G401 (cell line): ENCODE data around the gene AGAP1. TPM values are rescaled to one million over a fixed set of nuclear protein-coding genes. Genes with fewer than 3 reads are reported as not detected.
A peak's percentile ranks its signal among the peaks of the same experiment; 100 is the strongest.

Source experiments
- DNase-seq: peaks from one replicate; pipeline ENCODE4 v3.0.0-alpha.2; 2015; ENCODE audit warnings: low spot score
- in situ Hi-C: cut with HindIII; loops from 2 replicates; pipeline ENCODE4 v1.10.0; 2016; ENCODE audit warnings: low sequenced_read_pairs, mixed read lengths
- total RNA-seq: library from RNA; depleted of rRNA; stranded (reverse); fragments of >200 nt; shearing (Covaris generic); gene quantifications from 2 replicates; pipeline ENCODE4 v1.2.3, GENCODE V29; 2014

AGAP1 gene
- total RNA-seq, 1 experiment from 2014 or later, result 14.4 TPM

DNA sequence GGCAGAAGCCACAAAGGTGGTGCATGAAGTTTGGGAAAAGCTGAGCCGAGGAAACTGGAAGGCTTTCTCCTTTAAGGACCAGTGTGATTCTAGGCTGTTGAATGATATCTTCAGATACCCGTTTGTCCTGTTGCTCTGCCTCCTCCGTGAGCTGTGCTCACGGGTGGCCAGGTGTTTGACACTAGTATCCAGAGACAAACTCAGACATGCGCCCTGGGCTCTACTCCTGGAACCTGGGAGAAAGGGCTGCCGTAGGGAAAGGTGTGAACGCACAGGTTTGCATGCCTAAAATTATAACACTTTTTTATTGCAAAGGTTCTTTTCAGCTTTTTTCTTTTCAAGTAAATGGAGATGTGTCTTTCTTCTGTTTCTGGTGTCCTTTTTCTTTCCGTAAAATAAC lies 81.6 kb downstream of the AGAP1 start:
- in situ Hi-C loops, result no loop called here
- no peak for DNase-seq

DNA sequence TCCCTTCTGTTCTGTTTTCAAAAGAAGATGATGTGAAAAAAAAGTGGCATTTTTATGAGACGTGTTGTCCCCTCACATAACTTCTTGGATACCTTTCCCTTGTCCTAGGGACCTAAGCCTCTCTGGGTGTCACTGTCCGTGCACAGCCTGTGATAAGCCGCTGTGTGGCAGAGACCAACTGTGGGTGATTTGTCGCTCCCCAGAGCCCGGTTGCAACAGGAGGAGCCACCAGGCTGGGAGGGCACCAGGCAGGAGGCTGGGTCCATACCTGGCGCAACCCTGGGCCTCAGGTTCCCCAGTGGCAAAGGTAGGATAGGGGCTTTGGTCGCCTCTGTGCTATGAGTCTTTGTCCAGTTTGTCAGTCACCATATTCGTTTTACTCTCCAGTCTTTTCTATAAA lies 82.1 kb downstream of the AGAP1 start:
- DNase-seq, result no peak

DNA sequence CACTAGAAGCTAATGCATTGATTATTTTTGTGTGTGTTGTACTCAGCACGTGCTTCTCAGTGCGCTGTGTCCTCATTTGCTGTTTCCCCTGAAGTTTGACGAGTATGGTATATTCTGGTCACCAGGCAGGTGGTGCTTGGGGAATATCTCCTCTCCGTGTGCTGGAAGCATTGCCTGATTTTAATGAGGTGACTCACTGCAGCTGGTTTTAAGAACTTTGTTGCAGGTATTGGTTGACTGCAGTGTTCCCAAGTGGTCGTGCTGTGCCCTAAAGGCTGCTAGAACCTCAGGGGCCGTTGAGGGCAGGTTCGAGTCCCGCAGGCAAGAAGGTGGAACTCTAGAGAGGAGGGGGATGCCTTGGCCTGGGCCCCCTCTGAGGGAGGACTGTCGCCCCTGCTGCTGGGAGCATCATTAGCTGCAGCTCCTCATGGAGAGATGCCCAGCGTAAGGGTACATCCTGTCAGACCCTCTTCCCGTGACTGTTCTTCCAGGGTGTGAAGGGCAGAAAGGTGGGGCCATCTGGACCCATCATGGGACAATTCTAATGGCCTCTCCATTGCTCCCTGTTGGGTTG lies 82.6 kb downstream of the AGAP1 start:
- DNase-seq, result no peak
- in situ Hi-C loops, result no loop called here

More for the DNA sequence above, 82.1 kb downstream of the AGAP1 start:
- in situ Hi-C loops, result no loop called here

DNA sequence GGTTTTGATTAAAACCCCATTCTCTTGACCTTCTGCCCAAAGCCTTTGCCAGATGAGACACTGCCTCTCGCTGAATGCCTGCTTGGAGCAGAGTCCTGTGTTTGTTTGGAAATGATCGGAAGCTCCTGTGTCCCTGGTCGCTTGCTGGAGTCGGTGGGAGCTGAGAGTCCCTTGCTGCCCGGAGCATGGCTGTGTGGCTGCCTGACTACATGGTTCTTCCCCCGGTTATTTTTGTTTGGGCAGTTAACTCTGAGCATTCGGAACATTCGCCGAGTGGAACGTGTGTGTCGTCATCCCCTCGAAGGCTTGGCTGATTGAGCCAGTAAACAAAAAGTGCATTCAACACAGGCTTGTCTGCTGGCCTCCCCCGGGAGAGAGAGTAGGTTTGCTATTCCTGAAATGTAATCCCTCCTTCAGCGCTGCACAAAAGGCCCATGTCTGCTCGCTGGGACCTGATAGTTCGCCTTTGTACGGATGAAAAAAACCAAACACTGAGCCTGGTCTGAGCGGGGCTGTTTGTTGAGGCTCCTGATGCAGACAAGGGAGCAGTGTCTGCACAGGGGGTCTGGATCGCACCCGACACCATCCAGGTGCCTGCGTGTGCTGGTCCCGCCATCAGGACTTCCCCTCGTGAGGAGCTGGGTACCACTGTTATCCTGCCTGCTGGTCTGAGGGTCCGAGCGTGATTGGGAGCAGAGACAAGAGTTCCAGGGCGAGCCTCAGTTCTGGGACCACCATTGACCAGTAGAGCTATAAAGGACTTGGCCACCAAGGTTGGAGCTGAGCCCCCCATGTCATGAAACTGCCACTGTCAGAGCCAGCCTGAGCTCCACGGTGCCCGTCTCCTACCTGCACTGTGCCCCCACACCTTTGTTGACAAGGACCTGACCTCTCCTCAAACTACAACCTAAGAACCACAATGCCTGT lies 83.8 kb downstream of the AGAP1 start:
- DNase-seq, result peak; percentile 31
- in situ Hi-C loops, result no loop called here

DNA sequence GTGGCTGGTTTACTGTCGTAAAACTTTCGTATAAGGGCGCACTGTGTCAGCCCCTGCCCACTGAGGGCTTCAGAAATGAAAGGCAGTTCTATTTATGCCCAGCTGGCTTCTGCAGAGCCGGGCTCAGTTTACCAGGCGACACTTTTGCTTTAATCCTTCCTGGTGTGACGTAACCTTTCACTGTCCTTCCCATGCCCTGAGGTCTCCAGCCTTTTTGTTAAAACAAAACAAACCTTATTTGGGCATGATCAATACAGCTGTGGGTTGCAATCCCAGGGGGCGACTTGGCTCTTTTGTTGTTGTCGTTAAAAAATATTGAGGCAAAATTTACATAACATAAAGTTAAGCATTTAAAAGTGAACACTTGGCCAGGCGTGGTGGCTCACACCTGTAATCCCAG lies 85.3 kb downstream of the AGAP1 start:
- in situ Hi-C loops, result no loop called here
- DNase-seq, result no peak

DNA sequence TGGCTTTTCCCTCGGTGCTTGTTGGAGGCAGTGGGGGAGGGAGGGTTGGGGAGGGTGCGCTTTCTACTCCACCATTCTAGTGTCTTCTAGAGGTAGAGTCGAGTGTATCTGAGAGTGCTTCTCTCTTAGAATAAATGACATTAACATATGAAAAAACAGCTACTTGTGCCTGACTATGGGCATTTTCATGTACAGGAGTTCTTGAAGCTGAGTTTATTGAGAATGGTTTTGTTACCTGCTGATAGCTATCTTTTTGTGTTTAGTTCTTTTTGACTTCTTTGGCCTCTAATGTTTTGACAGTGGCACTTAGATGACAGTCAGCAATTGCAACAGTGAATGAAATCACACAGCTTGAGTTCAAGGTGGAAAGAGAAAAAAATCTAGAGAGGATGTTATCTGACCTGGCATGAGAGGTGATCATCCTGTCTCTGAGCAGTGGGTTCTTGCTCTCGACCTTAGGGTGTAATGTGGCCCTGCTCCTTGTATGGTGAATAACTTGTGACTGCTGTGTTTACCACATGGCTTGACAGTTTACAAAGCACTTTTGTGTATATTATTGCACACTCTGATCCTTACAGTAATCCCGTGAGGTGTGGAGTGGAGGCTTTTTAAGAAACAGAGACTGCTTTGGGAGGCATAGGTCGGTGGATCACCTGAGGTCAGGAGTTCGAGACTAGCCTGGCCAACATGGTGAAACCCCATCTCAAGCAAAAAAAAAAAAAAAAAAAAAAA lies 86.7 kb downstream of the AGAP1 start:
- in situ Hi-C loops, result no loop called here
- DNase-seq, result no peak

DNA sequence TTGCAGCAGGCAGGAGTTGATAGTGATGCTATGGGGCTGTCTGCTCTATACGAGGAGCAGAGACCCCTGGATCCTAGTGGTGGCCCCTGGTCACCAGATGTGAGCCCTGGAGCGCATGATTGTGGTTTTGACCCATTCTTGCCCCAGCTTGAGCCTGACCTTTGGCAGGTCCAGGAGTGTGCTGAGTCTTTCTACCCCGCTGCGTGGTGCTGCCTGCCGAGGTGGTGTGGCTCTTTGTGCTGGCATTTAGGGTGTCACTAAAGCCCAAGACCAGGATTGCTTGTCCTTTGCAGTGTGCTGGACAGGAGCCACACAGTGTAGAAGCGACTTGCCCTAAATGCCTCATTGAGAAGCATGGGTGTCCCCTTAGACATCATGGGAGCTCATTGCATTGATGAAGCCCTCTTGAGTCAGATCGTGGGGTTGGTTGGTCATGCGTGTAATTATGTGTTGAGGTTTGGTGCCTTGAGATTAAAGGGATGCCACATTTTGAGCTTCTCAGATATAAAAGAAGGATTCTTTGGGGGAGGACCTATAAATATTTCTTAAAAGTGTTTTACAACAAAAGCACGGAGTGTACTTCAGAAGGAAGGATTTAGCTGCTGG lies 88.3 kb downstream of the AGAP1 start:
- no peak for DNase-seq
- in situ Hi-C loops, result no loop called here

DNA sequence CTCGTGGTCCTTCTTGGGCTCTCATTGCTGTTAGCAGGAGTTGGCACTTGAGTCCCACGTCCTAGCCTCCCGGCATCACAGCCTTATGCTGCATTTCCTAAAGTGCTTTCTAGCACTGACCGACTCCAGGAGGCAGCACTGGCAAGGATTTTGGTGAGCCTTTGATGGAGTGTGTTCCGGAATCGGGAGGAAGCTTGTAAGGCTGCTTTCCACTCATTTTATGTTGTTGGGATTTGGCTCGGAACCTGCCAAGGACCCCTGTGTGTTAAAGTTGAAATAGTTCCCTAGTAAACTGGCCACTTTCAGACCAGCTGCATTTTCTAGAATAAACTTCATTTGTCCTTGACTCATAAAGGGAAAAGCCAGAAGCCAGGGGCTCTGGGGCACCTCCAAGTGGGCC lies 88.9 kb downstream of the AGAP1 start:
- in situ Hi-C loops, result no loop called here
- DNase-seq, result no peak

DNA sequence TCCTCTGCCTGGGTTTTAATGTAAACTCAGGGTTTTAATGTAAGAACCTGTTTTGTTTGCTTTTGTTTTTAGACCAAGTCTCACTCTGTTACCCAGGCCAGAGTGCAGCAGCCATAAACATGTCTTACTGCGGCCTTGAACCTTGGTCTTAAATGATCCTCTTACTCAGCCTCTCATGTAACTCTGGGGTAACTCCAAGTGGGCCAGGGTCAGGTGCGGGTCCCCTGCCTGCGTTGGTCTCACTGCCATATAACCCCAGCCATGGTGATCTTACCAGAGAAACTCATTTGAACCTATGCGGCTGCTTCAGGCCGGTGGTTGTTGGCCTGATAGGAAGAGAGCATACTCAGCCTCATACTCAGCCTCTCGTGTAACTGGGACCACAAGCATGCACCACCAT lies 89.3 kb downstream of the AGAP1 start:
- no peak for DNase-seq

DNA sequence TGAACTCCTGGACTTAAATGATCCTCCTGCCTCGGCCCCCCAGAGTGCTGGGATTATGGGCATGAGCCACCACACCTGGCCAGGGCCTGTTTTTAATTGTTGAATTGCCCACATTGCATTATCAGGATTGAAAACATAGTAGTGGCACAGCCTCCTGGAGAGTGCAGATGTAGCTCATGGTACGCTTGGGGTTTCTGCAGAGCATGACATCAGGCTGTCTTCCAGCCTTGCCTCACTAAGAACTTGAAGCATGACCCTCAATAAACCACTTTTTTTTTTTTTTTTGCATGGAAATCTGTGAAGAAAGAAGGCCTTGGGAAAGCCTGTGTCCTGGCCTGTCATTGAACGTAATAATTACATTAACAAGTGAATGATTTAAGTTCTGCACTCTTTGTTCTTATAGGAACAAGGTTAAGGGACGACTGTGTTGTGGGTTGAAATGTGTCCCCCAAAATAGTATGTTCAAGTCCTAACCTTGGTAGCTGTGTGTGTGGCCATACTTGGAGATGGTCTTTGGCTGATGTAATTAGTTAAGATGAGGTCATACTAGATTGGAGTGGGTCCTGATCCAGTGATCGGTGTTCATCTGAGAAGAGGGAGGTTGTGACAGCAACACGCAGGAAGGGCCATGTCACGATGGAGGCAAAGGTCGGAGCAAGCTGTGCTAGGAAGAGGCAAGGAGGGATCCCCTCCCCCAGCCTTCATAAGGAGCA lies 90.2 kb downstream of the AGAP1 start:
- no peak for DNase-seq
- in situ Hi-C loops, result no loop called here

More for the DNA sequence above, 89.3 kb downstream of the AGAP1 start:
- in situ Hi-C loops, result no loop called here

DNA sequence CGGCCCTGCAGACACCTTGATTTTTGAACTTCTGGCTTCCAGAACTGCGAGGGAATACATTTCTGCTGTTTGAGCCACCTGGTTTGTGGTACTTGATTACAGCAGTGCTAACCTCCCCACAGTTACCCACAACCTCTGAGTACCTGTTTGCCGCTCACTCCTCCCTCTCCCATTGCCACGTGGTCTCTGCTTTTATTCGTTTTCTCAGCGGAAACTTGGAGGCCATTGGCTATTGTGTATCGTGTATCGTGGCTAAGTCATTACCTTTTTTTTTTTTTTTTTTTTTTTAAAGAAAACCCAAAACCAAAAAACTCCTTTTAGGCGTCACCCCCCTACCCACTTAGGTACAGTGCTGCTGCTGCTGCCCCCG lies 90.8 kb downstream of the AGAP1 start:
- DNase-seq, result no peak
- in situ Hi-C loops, result no loop called here

DNA sequence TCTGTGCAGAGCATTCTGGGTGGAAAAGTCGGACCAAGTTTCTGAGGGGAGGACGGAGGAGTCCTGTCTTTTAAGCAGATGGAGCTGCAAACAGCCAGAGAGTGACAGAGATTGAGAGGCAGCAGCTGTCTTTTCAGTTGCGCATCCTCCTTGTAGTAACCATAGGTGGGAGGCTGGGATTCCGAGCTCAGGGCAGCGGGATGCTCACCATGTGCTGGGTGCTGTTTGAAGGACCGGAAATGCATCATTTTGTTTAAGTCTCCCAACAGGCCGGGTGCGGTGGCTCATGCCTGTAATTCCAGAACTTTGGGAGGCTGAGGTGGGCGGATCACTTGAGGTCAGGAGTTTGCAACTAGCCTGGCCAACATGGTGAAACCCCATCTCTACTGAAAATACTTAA lies 93.4 kb downstream of the AGAP1 start:
- DNase-seq, result no peak
- in situ Hi-C loops, result no loop called here

DNA sequence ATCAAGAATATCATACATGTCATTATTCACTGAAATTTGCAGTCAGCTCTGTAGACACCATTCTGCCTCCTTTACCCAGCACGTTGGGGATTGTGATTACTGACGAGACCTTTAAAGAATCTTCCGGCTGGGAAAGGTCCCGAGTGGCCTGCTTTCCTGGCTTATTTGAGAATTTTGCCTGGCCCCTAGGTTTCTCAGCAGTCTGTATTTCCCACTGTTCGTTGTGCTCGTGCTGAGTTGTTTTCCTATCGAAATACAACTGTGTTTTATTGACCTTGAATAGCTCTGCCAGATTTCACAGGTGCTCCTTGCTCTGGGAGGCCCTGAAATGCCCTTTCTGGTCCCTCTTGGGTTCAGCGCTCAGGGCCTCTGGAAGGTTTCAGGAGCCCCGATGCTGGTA lies 94.9 kb downstream of the AGAP1 start:
- in situ Hi-C loops, result no loop called here
- no peak for DNase-seq

DNA sequence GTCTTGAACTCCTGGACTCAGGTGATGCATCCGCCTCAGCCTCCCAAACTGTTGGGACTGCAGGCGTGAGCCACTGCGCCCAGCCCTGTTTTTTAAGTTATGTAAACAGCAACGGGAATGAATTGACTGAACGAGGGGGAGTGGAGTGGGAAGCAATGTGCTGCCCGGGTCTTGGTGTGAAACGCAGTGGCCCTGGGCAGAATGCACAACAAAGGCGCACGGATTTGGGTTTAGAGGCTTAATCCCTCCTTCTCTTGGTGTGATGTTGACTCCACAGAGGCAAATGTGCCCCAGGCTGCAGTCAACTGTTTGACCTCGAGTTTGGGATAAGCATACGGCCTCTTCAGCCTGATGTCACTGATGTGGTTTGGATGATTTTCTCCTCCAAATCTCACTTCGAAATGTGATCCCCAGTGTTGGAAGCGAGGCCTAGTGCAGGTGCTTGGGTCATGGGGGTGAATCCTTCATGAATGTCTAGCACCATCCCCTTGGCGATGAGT lies 97.4 kb downstream of the AGAP1 start:
- DNase-seq, result no peak
- in situ Hi-C loops, result no loop called here

DNA sequence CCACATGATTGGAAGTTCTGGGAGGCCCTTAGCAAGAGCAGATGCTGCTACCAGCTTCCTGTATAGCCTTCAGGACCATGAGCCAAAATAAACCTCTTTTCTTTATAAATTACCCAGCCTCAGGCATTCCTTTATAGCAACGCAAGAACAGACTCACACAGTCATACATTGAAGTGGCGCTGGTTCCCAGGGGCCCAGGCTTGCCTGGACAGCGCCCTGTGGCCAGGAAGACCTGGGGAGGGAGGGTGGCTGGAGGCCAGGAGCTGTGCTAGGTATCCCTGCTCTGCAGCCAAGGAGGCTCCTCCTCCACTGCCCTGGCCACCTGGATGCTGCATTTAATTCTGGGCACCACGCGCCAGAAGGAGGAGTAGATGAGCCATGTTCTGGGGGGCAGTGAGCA lies 98.1 kb downstream of the AGAP1 start:
- peak; percentile 79 for DNase-seq
- in situ Hi-C loops, result no loop called here

DNA sequence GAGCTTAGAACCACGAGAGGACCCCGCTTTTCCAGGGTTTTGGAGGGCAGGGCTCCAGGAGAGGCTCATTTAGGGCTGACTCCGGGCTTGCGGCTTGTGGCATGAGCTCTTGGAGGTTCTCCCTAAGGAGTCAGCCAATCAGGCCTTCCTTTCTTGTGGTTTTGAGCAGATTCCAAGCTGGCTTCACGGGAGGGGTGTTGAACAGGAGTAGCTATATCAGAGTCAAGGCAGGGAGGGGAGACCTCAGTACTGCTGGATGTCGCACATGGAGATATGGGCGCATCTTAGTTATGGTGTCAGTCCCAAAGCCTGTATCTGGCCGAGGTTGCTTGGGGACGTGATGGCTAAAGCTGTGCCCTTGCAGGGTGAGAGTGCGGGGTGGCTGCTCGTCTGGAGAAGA lies 98.6 kb downstream of the AGAP1 start:
- in situ Hi-C loops, result no loop called here
- peak; percentile 31 for DNase-seq

DNA sequence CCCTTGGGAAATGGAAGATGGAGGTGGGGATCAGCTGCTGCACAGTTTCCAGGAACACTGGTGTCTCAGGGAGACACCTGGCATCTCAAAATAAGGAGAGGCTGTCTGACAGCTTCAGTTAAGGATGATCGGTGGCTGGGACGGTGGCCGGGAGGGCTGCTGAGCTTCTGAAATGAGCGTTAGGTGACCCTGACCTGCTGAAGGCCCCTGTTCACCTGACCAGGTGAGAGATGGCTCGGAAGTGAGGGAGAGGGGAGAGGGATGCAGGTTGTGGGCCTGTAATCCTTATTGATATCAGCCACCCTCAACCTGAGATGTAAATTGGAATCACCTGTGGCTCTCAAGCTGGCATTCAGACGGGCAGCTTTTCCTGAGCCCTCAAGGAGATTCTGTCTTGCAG lies 99.0 kb downstream of the AGAP1 start:
- in situ Hi-C loops, result no loop called here
- no peak for DNase-seq

DNA sequence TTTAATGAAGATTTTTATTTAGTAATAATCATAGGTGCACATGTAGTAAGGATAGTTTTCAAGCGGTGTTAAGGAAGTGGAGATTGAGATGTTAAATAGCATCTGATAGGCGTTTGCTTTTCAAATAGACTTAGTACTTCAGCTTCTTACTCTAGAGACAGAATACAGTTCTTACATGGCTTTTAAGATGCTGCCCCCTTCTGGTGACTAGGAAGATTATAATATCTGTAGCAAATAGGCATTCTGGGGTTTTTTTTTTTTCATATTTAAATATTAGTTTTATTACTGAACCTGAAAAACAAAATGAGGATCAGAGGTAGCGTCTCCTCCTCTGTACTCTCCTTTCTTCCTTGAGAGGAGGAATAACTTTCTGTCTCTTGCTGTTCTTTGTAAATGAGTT lies 100.2 kb downstream of the AGAP1 start:
- in situ Hi-C loops, result no loop called here
- peak; percentile 88 for DNase-seq

DNA sequence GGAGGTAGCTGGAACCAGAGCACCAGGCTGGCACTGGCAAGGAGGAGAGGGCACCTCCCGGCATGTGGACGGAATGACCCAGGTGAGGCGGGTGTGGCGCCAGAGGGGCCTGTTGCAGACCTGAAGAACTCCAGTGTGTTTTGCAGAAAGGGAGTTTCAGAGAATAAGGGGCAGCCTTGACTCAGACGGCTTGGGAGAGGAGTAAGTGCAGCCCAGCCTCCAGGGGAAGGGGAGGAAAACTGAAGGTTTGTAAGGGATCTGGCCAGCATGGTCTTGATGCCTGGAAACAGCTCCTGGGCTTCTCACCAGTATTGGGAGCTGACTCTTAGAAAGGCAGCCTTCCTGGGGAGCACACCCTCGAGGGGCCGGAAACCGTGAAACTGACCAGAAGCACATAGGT lies 101.1 kb downstream of the AGAP1 start:
- no peak for DNase-seq
- in situ Hi-C loops, result no loop called here
